Embryonic facial prominence (tissue), 1 donor: Measurements from ENCODE around the gene PRMT1.

Experiments used
- DNase-seq: peaks from one replicate; pipeline ENCODE4 v3.0.0-alpha.2; 2016; ENCODE audit errors: extremely low spot score

Gene PRMT1

GRCh38 chr19:49651029-49651819 lies 25.8 kb upstream of the PRMT1 start:
- DNase-seq = no peak

GRCh38 chr19:49651820-49652550 lies 25.1 kb upstream of the PRMT1 start:
- no peak for DNase-seq

GRCh38 chr19:49652551-49653465 lies 24.3 kb upstream of the PRMT1 start:
- no peak for DNase-seq

- no peak for DNase-seq
These were observed 23.6 kb upstream of the PRMT1 start for GRCh38 chr19:49653466-49653806.

- DNase-seq = no peak
These were observed 22.5 kb upstream of the PRMT1 start for GRCh38 chr19:49654581-49654980.

- no peak for DNase-seq
These were observed 21.3 kb upstream of the PRMT1 start for GRCh38 chr19:49655570-49656455.

- DNase-seq = no peak
These were observed 20.5 kb upstream of the PRMT1 start for GRCh38 chr19:49656456-49657109.

GRCh38 chr19:49657493-49658138 lies 19.5 kb upstream of the PRMT1 start:
- DNase-seq = no peak

- DNase-seq = no peak
These were observed 18.9 kb upstream of the PRMT1 start for GRCh38 chr19:49658139-49658517.

GRCh38 chr19:49658566-49659442 lies 18.3 kb upstream of the PRMT1 start:
- DNase-seq = no peak

GRCh38 chr19:49660338-49660961 lies 16.6 kb upstream of the PRMT1 start:
- DNase-seq = no peak

GRCh38 chr19:49662011-49662410 lies 15.1 kb upstream of the PRMT1 start:
- no peak for DNase-seq

- DNase-seq = no peak
These were observed 13.8 kb upstream of the PRMT1 start for GRCh38 chr19:49663224-49663623.

GRCh38 chr19:49664171-49665035 lies 12.7 kb upstream of the PRMT1 start:
- DNase-seq = peak; percentile 69

GRCh38 chr19:49665036-49665350 lies 12.1 kb upstream of the PRMT1 start:
- no peak for DNase-seq

GRCh38 chr19:49665351-49666119 lies 11.5 kb upstream of the PRMT1 start, which contains the start of the genes BCL2L12 and IRF3:
TSS of gene BCL2L12 (plus strand) at chr19:49665933. CDS start at chr19:49666693, 760 bp downstream.
TSS of gene IRF3 (minus strand) at chr19:49665857. CDS start at chr19:49664838, 1,019 bp downstream.
- peak; percentile 92 for DNase-seq

GRCh38 chr19:49666120-49666444 lies 11.0 kb upstream of the PRMT1 start:
- DNase-seq = no peak
